ENCODE results near the gene TBL3. TPM values are rescaled to one million over a fixed set of nuclear protein-coding genes. Genes with fewer than 3 reads are reported as not detected.
A peak's percentile ranks its signal among the peaks of the same experiment; 100 is the strongest.

Gene TBL3
- total and polyA plus RNA-seq, 9 of the 15 experiments (the other 6 are each of a cell fraction or from before 2014, with no cell fraction given), result 0.97 to 117 (median 24.5) TPM

DNA sequence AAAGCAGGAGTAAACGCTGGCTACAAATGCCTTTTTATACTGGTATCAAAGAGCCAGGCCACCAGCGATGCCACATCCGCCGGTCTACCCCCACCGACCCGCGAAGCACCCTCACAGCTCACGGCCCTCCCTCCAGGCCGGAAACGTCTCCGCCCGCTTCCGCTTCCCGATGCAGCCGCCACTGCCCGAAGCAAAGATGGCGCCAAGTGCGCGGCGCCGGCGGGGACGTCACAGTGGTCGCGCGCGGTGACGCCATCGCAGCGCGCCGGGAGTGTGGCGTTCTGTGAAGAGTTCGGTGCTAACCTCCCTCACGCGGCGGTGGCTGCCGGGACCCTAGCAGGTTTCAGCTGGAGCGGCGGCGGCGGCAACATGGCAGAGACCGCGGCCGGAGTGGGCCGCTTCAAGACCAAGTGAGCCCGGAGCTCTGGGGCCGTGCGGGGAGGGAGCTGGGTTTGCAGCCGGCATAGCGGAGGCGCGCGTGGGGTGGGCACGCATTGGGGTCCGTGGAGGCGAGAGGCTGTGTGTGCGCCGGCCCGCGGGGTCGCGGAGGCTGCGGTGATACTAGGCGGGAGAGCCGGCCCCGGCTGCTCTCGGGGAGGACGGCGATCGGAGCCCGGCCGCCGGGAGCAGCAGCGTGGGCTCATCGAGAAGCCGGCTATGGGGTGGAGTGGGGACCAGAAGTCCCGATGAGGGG, at the start of gene TBL3 (continued):
- TF ChIP-seq, protein P1, sequence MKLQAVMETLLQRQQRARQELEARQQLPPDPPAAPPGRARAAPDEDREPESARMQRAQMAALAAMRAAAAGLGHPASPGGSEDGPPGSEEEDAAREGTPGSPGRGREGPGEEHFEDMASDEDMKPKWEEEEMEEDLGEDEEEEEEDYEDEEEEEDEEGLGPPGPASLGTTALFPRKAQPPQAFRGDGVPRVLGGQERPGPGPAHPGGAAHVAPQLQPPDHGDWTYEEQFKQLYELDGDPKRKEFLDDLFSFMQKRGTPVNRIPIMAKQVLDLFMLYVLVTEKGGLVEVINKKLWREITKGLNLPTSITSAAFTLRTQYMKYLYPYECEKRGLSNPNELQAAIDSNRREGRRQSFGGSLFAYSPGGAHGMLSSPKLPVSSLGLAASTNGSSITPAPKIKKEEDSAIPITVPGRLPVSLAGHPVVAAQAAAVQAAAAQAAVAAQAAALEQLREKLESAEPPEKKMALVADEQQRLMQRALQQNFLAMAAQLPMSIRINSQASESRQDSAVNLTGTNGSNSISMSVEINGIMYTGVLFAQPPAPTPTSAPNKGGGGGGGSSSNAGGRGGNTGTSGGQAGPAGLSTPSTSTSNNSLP (IDR thresholded peaks at IDR 0.05; ENCODE audit: borderline replicate concordance, low read depth, low read length), result no peak
- TF ChIP-seq, protein P2, sequence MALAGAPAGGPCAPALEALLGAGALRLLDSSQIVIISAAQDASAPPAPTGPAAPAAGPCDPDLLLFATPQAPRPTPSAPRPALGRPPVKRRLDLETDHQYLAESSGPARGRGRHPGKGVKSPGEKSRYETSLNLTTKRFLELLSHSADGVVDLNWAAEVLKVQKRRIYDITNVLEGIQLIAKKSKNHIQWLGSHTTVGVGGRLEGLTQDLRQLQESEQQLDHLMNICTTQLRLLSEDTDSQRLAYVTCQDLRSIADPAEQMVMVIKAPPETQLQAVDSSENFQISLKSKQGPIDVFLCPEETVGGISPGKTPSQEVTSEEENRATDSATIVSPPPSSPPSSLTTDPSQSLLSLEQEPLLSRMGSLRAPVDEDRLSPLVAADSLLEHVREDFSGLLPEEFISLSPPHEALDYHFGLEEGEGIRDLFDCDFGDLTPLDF (CRISPR knock-in tag; IDR thresholded peaks at IDR 0.05), result peak; percentile 77; the same call in 1 of the 2 replicates
- TF ChIP-seq SRSF9 (IDR thresholded peaks at IDR 0.05; ENCODE audit: borderline replicate concordance, low read depth, low read length) (no peak), ZNF76 (CRISPR knock-in tag; IDR thresholded peaks at IDR 0.05; ENCODE audit: borderline replicate concordance) (no peak), SREBF2 (CRISPR knock-in tag; IDR thresholded peaks at IDR 0.05) (no peak; the same call in 1 of the 2 replicates), ZSCAN29 (IDR thresholded peaks at IDR 0.05) (no peak; the same call in 1 of the 2 replicates), ARID1B (IDR thresholded peaks at IDR 0.05) (no peak), CEBPB (tag; IDR thresholded peaks at IDR 0.05) (no peak), RNF2 (IDR thresholded peaks at IDR 0.05) (peak; percentile 50; the same call in 1 of the 2 replicates), FOXO4 (CRISPR knock-in tag; IDR thresholded peaks at IDR 0.05) (no peak), JUND (IDR thresholded peaks at IDR 0.05; ENCODE audit: borderline replicate concordance, low read depth, low read length) (peak; percentile 84), JUND (tag; IDR thresholded peaks at IDR 0.05; ENCODE audit: borderline replicate concordance, low read depth, low read length) (peak; percentile 47; the same call in 1 of the 3 replicates)
- TF ChIP-seq, protein P3, sequence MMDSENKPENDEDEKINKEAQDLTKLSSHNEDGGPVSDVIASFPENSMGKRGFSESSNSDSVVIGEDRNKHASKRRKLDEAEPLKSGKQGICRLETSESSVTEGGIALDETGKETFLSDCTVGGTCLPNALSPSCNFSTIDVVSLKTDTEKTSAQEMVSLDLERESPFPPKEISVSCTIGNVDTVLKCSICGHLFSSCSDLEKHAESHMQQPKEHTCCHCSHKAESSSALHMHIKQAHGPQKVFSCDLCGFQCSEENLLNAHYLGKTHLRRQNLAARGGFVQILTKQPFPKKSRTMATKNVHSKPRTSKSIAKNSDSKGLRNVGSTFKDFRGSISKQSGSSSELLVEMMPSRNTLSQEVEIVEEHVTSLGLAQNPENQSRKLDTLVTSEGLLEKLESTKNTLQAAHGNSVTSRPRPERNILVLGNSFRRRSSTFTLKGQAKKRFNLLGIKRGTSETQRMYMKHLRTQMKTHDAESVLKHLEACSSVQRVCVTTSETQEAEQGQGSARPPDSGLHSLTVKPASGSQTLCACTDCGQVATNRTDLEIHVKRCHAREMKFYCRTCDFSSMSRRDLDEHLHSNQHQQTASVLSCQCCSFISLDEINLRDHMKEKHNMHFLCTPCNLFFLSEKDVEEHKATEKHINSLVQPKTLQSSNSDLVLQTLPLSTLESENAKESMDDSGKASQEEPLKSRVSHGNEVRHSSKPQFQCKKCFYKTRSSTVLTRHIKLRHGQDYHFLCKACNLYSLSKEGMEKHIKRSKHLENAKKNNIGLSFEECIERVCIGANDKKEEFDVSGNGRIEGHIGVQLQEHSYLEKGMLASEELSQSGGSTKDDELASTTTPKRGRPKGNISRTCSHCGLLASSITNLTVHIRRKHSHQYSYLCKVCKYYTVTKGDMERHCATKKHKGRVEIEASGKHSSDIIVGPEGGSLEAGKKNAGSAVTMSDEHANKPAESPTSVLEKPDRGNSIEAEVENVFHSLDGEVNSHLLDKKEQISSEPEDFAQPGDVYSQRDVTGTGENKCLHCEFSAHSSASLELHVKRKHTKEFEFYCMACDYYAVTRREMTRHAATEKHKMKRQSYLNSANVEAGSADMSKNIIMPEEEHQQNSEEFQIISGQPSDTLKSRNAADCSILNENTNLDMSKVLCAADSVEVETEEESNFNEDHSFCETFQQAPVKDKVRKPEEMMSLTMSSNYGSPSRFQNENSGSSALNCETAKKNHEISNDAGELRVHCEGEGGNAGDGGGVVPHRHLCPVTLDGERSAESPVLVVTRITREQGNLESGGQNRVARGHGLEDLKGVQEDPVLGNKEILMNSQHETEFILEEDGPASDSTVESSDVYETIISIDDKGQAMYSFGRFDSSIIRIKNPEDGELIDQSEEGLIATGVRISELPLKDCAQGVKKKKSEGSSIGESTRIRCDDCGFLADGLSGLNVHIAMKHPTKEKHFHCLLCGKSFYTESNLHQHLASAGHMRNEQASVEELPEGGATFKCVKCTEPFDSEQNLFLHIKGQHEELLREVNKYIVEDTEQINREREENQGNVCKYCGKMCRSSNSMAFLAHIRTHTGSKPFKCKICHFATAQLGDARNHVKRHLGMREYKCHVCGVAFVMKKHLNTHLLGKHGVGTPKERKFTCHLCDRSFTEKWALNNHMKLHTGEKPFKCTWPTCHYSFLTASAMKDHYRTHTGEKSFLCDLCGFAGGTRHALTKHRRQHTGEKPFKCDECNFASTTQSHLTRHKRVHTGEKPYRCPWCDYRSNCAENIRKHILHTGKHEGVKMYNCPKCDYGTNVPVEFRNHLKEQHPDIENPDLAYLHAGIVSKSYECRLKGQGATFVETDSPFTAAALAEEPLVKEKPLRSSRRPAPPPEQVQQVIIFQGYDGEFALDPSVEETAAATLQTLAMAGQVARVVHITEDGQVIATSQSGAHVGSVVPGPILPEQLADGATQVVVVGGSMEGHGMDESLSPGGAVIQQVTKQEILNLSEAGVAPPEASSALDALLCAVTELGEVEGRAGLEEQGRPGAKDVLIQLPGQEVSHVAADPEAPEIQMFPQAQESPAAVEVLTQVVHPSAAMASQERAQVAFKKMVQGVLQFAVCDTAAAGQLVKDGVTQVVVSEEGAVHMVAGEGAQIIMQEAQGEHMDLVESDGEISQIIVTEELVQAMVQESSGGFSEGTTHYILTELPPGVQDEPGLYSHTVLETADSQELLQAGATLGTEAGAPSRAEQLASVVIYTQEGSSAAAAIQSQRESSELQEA (IDR thresholded peaks at IDR 0.05; ENCODE audit: low read depth), result no peak
- TF ChIP-seq, protein P4, sequence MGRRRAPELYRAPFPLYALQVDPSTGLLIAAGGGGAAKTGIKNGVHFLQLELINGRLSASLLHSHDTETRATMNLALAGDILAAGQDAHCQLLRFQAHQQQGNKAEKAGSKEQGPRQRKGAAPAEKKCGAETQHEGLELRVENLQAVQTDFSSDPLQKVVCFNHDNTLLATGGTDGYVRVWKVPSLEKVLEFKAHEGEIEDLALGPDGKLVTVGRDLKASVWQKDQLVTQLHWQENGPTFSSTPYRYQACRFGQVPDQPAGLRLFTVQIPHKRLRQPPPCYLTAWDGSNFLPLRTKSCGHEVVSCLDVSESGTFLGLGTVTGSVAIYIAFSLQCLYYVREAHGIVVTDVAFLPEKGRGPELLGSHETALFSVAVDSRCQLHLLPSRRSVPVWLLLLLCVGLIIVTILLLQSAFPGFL (CRISPR knock-in tag; IDR thresholded peaks at IDR 0.05), result no peak
